ENCODE measurements around the gene SLC9A3. TPM values are rescaled to one million over a fixed set of nuclear protein-coding genes. Genes with fewer than 3 reads are reported as not detected.

SLC9A3 gene
- 0.64 and 1.6 TPM in 2 replicates for total RNA-seq

- Histone ChIP-seq H3K4me3 (ENCODE audit: low read depth, low read length) (no peak within 1 kb of the TSS), H3K36me3 (ENCODE audit: control insufficient read depth, insufficient read depth, low read length) (no peaks in the 10 kb centered on the region), H3K27me3 (ENCODE audit: control insufficient read depth, insufficient read depth, low read length) (peaks cover 49% of the 10 kb centered on the region)
- TF ChIP-seq, protein P1, sequence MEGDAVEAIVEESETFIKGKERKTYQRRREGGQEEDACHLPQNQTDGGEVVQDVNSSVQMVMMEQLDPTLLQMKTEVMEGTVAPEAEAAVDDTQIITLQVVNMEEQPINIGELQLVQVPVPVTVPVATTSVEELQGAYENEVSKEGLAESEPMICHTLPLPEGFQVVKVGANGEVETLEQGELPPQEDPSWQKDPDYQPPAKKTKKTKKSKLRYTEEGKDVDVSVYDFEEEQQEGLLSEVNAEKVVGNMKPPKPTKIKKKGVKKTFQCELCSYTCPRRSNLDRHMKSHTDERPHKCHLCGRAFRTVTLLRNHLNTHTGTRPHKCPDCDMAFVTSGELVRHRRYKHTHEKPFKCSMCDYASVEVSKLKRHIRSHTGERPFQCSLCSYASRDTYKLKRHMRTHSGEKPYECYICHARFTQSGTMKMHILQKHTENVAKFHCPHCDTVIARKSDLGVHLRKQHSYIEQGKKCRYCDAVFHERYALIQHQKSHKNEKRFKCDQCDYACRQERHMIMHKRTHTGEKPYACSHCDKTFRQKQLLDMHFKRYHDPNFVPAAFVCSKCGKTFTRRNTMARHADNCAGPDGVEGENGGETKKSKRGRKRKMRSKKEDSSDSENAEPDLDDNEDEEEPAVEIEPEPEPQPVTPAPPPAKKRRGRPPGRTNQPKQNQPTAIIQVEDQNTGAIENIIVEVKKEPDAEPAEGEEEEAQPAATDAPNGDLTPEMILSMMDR (IDR thresholded peaks at IDR 0.05; ENCODE audit: insufficient read depth, low read length, severe bottlenecking): no peak
- no peak for DNase-seq (ENCODE audit: low read depth)
- FAIRE-seq: no peak
These were observed at the start of gene SLC9A3 for GRCh38 chr5:524234-524972. Gene SLC9A3 (minus strand): TSS chr5:524449.

DNA sequence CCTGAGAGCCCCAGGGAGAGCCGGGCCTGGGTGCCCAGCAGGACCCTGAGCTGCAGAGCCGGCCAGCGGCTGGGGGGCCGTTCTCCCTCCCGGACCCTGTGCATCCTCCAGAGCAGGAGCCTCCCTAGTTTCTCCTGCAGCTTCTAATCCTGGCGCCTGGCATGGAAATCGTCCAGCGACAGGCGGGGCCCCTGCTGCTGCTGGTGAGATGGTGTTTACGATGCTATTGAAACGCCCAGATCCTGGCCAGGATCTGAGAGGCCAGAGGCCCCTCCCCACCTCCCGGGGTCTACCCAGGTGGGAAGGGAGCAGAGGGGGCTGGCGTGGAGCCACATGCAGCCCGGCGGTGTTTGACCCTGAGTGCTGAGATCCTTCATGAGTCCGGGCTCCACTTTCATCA is 49.7 kb upstream of the SLC9A3 start:
- H3K4me3 ChIP-seq (ENCODE audit: low read depth, low read length): no peak overlapping the region
- FAIRE-seq: no peak
- no peak for DNase-seq (ENCODE audit: low read depth)

DNA sequence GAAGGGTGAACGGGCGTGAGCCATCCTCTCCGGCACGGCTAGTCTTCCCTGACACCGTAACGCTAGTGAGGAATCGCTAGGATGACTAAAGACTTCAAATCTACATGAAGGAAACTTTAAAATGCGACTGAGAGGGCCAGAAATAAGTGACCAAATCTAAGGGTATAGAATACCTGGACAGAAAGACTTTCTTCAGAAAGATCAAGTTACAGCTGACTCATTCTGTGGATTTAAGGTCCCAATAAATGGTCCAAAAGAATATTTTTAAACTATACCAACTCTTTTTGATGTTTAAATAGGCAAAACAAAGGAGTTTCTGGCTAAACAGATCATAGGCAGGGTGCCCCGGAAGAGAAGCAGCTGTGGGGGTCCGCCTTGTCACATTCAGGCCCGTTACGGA is 49.0 kb upstream of the SLC9A3 start:
- Histone ChIP-seq H3K27me3 (ENCODE audit: control insufficient read depth, insufficient read depth, low read length) (peaks cover 4% of the 10 kb centered on the region), H3K36me3 (ENCODE audit: control insufficient read depth, insufficient read depth, low read length) (no peaks in the 10 kb centered on the region), H3K4me3 (ENCODE audit: low read depth, low read length) (no peak overlapping the region)
- FAIRE-seq (no peak), DNase-seq (ENCODE audit: low read depth) (no peak)
- TF ChIP-seq, protein P1 (IDR thresholded peaks at IDR 0.05; ENCODE audit: insufficient read depth, low read length, severe bottlenecking): no peak

More for the DNA sequence above, 49.7 kb upstream of the SLC9A3 start:
- no peaks in the 10 kb centered on the region for H3K36me3 ChIP-seq (ENCODE audit: control insufficient read depth, insufficient read depth, low read length)
- TF ChIP-seq, protein P1 (IDR thresholded peaks at IDR 0.05; ENCODE audit: insufficient read depth, low read length, severe bottlenecking): no peak
- H3K27me3 ChIP-seq (ENCODE audit: control insufficient read depth, insufficient read depth, low read length): peaks cover 4% of the 10 kb centered on the region

DNA sequence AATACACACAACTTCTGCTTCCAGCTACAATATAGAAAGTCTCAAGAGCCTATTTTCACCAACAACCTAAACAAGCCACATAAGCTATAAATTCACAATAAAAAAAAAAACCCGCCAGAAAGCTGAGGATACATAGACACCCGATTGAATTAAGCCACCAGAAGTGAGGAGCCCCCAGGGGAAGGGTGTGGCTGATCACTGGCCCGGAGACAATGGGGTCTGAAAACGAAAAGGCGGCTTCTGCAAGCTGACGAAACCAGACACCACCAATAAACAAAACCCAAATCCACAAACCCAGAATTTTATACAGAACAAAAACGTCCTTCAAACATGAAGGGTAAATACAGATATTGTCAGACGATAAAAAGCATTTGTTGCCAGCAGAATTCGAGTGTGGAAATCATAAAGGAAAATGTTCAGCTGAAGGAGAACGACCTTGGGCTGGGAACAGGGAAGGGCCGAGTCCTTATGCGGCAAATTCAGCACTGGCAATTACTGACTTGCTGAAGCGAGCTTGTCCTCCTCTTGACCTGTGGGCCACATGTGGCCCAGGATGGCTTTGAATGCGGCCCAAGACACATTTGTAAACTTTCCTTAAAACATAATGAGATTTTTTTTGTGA is 48.3 kb upstream of the SLC9A3 start:
- FAIRE-seq (no peak), DNase-seq (ENCODE audit: low read depth) (no peak)
- H3K4me3 ChIP-seq (ENCODE audit: low read depth, low read length): no peak overlapping the region
- peaks cover 4% of the 10 kb centered on the region for H3K27me3 ChIP-seq (ENCODE audit: control insufficient read depth, insufficient read depth, low read length)
- H3K36me3 ChIP-seq (ENCODE audit: control insufficient read depth, insufficient read depth, low read length): no peaks in the 10 kb centered on the region
- TF ChIP-seq, protein P1 (IDR thresholded peaks at IDR 0.05; ENCODE audit: insufficient read depth, low read length, severe bottlenecking): no peak

GRCh38 chr5:571791-572190 is 47.5 kb upstream of the SLC9A3 start:
- TF ChIP-seq, protein P1 (IDR thresholded peaks at IDR 0.05; ENCODE audit: insufficient read depth, low read length, severe bottlenecking): no peak
- DNase-seq (ENCODE audit: low read depth) (no peak), FAIRE-seq (no peak)
- H3K36me3 ChIP-seq (ENCODE audit: control insufficient read depth, insufficient read depth, low read length): no peaks in the 10 kb centered on the region
- H3K27me3 ChIP-seq (ENCODE audit: control insufficient read depth, insufficient read depth, low read length): peaks cover 4% of the 10 kb centered on the region
- no peak overlapping the region for H3K4me3 ChIP-seq (ENCODE audit: low read depth, low read length)
